Mesodermal cell (in vitro differentiated cells): ENCODE measurements around the gene PSD.

ENCODE experiments used
- H3K27ac ChIP-seq: 2 replicates; pipeline ENCODE4 v1.7.0; 2013; ENCODE audit warnings: mild to moderate bottlenecking, low read depth, low read length, moderate library complexity; ENCODE audit not compliant: severe bottlenecking
- H3K36me3 ChIP-seq: 2 replicates; pipeline ENCODE4 v1.7.1; 2013; ENCODE audit warnings: mild to moderate bottlenecking, low read length, moderate library complexity; ENCODE audit not compliant: control insufficient read depth, insufficient read depth
- H3K4me1 ChIP-seq: one replicate; pipeline ENCODE4 v1.7.1; 2013; ENCODE audit warnings: mild to moderate bottlenecking, low read length; ENCODE audit not compliant: insufficient read depth, control insufficient read depth, poor library complexity, severe bottlenecking
- H3K4me3 ChIP-seq: 2 replicates; pipeline ENCODE4 v1.7.0; 2013; ENCODE audit warnings: low read length, control low read depth, mild to moderate bottlenecking; ENCODE audit not compliant: insufficient read depth, poor library complexity, severe bottlenecking; ENCODE audit errors: extremely low read depth
- H3K9me3 ChIP-seq: 2 replicates; pipeline ENCODE4 v1.7.1; 2013; ENCODE audit warnings: mild to moderate bottlenecking, low read length, moderate library complexity; ENCODE audit not compliant: control insufficient read depth
- WGBS, 2 experiments: methylation state at CpG; one replicate each; pipeline ENCODE4 v1.1.5; 2013; ENCODE audit warnings: missing lambda C conversion rate in 2 of 2; ENCODE audit not compliant: insufficient coverage in 2 of 2; 5-methylcytosine and 5-hydroxymethylcytosine counted together

Gene PSD

GRCh38 chr10:102396317-102396650 is 22.3 kb downstream of the PSD start:
- no peak overlapping the region for H3K27ac ChIP-seq

GRCh38 chr10:102395400-102396316 is 22.9 kb downstream of the PSD start, which contains the start of gene NFKB2:
TSS of gene NFKB2 (plus strand) at chr10:102395705. CDS start at chr10:102395960, 255 bp downstream.
- 0 to 1% methylated on average over 19 to 38 of the region's 42 CpGs for WGBS, 2 experiments
- Histone ChIP-seq H3K27ac (peak within 1 kb of the TSS; percentile 73), H3K36me3 (peaks cover 16% of the 10 kb centered on the region), H3K9me3 (no peaks in the 10 kb centered on the region), H3K4me1 (peaks cover 11% of the 10 kb centered on the region), H3K4me3 (peak within 1 kb of the TSS; percentile 71)

More at GRCh38 chr10:102396317-102396650, 22.3 kb downstream of the PSD start:
- H3K4me3 ChIP-seq, result peak overlapping the region; percentile 71
- H3K9me3 ChIP-seq, result no peaks in the 10 kb centered on the region
- 73% methylated on average over 2 of the region's 4 CpGs; no CpG with 5 or more reads in 1 of the 2 experiments for WGBS, 2 experiments
- H3K36me3 ChIP-seq, result peaks cover 21% of the 10 kb centered on the region
- H3K4me1 ChIP-seq, result peaks cover 13% of the 10 kb centered on the region

- peaks cover 11% of the 10 kb centered on the region for H3K4me1 ChIP-seq
- H3K27ac ChIP-seq, result peak overlapping the region; percentile 73
- peak overlapping the region; percentile 71 for H3K4me3 ChIP-seq
- 0 to 1% methylated on average over 17 to 24 of the region's 35 CpGs for WGBS, 2 experiments
- H3K36me3 ChIP-seq, result peaks cover 13% of the 10 kb centered on the region
- H3K9me3 ChIP-seq, result no peaks in the 10 kb centered on the region
Observed at GRCh38 chr10:102394801-102395399, 23.7 kb downstream of the PSD start.

- Histone ChIP-seq H3K4me3 (peak overlapping the region; percentile 71), H3K36me3 (peaks cover 13% of the 10 kb centered on the region), H3K27ac (peak overlapping the region; percentile 73), H3K9me3 (no peaks in the 10 kb centered on the region), H3K4me1 (peaks cover 11% of the 10 kb centered on the region)
- WGBS, 2 experiments, result 0 to 1% methylated on average over 59 to 61 of the region's 71 CpGs
Observed at GRCh38 chr10:102394079-102394800, 24.3 kb downstream of the PSD start.

GRCh38 chr10:102393411-102394078 is 25.0 kb downstream of the PSD start:
- Histone ChIP-seq H3K4me3 (peak overlapping the region; percentile 71), H3K27ac (peak overlapping the region; percentile 73), H3K9me3 (no peaks in the 10 kb centered on the region), H3K4me1 (peaks cover 11% of the 10 kb centered on the region), H3K36me3 (peaks cover 10% of the 10 kb centered on the region)
- WGBS, 2 experiments, result 32 to 37% methylated on average over 17 to 25 of the region's 30 CpGs

- WGBS, 2 experiments, result 78 to 79% methylated on average over 4 to 5 of the region's 5 CpGs
- Histone ChIP-seq H3K27ac (no peak overlapping the region), H3K36me3 (no peaks in the 10 kb centered on the region), H3K4me3 (no peak overlapping the region), H3K4me1 (peaks cover 11% of the 10 kb centered on the region), H3K9me3 (no peaks in the 10 kb centered on the region)
Observed at GRCh38 chr10:102392306-102392705, 26.3 kb downstream of the PSD start.

- Histone ChIP-seq H3K9me3 (no peaks in the 10 kb centered on the region), H3K36me3 (no peaks in the 10 kb centered on the region), H3K4me1 (peaks cover 3% of the 10 kb centered on the region), H3K4me3 (no peak overlapping the region), H3K27ac (no peak overlapping the region)
- 96 to 100% methylated on average over 1 to 3 of the region's 3 CpGs for WGBS, 2 experiments
Observed at GRCh38 chr10:102389894-102390293, 28.7 kb downstream of the PSD start.

- 79 to 92% methylated on average over 2 to 4 of the region's 4 CpGs for WGBS, 2 experiments
- H3K4me3 ChIP-seq, result no peak overlapping the region
Observed at GRCh38 chr10:102384606-102385429, 33.8 kb downstream of the PSD start.

GRCh38 chr10:102384053-102384452 is 34.5 kb downstream of the PSD start:
- no peaks in the 10 kb centered on the region for H3K9me3 ChIP-seq
- no peaks in the 10 kb centered on the region for H3K4me1 ChIP-seq
- peaks cover 37% of the 10 kb centered on the region for H3K36me3 ChIP-seq
- no peak overlapping the region for H3K27ac ChIP-seq
- 61 to 76% methylated on average over 3 to 4 of the region's 6 CpGs for WGBS, 2 experiments
- H3K4me3 ChIP-seq, result no peak overlapping the region

More at GRCh38 chr10:102384606-102385429, 33.8 kb downstream of the PSD start:
- Histone ChIP-seq H3K9me3 (no peaks in the 10 kb centered on the region), H3K4me1 (no peaks in the 10 kb centered on the region), H3K36me3 (peaks cover 29% of the 10 kb centered on the region), H3K27ac (no peak overlapping the region)
